ENCODE data around the gene STARD5. TPM values are rescaled to one million over a fixed set of nuclear protein-coding genes. Genes with fewer than 3 reads are reported as not detected.

The STARD5 gene
- total RNA-seq, 1 donor from 2014 or later = 17.9 TPM

- no peak for DNase-seq
Observed at GRCh38 chr15:81292523-81293001, 31.4 kb downstream of the STARD5 start.

DNA sequence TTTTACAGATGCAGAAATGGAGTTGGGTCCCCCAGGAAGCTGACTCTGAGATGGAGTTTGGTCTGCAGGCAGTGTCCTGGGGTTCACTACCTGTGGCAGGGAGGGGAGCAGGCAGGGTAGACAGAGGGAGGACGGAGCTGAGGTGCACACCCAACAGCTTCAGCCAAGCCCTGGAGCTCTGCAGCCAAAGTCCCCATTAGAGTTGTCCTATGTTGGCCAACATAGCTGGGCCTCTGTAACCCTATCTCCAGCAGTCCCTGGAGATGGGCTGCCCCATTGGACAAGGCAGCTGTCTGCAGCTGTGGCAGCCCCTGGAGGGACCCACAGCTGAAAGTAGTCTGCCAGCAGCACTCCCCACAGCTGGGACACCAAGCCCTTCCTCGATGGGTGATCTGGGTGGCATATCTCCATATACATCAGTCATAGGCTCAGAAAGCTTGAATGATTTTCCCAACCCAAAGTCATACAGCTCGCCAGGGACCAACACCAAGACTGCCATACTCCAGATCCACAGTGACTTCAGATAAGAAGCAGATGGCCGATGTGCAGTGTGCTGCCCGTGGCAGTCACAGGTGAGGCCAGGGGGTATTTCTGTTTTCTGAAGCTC is 31.9 kb downstream of the STARD5 start:
- DNase-seq = no peak

DNA sequence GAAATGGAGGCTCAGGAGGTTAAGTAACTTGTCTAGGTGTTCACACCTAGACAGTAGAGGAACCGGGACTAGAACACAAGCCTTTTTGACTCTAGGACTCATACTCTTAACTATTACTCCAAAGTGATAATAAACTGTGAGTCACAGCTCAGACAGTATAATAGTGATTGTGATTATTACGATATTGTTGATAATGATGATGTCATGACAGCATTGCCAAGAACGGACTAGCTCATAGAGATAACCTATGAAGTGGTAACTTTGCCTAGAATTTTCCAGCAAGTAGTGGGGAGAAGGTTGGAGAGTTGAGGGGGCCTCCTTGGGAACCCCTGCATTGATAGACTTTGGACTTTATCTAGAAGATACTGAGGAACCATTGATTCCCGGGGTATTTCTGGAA is 34.0 kb downstream of the STARD5 start:
- no peak for DNase-seq

- no peak for DNase-seq
Observed at GRCh38 chr15:81288616-81289015, 35.3 kb downstream of the STARD5 start.

DNA sequence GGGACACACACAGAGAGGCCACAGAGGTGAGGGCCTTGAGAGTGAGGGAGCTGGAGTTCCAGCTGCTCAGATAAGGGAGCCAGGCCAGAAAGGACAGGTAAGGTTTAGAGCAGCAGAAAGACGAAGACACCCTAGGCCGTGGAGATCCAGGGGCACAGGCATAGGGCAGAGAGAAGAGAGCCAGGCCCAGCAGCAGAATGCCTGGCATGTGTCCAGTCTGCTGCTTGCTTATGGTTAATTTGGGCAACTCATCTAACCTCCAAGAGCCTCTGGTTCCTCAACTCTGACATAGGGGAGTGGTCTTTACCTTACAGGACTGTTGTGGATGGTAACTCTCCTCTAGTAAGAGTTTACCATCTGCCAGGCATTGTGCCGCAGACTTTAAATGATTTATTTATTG is 35.9 kb downstream of the STARD5 start:
- no peak for DNase-seq

GRCh38 chr15:81286621-81287121 is 37.3 kb downstream of the STARD5 start:
- no peak for DNase-seq

GRCh38 chr15:81285461-81285860 is 38.5 kb downstream of the STARD5 start:
- no peak for DNase-seq

GRCh38 chr15:81284256-81285031 is 39.5 kb downstream of the STARD5 start:
- DNase-seq = no peak

DNA sequence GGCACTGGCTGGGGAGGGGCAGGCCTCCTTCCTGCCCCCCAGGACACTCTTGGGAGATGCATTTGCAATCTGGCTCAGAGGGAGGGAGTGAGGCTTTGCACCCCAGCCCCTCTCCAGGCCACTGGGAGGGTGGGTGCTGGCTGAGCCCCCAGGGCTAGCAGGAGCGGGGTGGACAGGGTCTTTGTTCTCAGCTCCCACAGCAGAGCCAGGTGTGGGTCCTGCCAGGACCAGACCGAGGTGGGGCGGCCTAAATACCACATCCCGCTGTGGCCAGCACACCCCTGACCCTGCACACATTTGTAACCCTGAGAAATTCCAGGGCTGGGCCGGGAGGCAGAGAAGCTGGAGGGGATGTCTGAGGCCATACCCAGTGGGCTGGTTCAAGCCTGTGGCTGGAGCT is 41.0 kb downstream of the STARD5 start:
- no peak for DNase-seq

GRCh38 chr15:81282606-81282895 is 41.4 kb downstream of the STARD5 start:
- no peak for DNase-seq

GRCh38 chr15:81281766-81282605 is 42.0 kb downstream of the STARD5 start:
- no peak for DNase-seq

DNA sequence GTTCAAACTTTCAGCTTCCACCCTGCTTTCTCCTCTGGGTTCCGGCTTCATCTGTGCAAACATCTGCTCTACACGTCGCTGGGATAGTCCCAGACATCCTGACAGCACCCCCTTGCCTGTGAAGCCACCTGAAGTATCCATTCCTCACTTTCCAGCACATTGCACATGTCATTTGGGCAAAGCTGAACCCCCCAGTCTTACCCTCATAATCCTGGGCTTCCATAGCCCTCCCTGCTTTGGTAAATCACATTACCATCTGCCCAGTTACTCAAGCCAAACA is 42.5 kb downstream of the STARD5 start:
- DNase-seq = no peak

DNA sequence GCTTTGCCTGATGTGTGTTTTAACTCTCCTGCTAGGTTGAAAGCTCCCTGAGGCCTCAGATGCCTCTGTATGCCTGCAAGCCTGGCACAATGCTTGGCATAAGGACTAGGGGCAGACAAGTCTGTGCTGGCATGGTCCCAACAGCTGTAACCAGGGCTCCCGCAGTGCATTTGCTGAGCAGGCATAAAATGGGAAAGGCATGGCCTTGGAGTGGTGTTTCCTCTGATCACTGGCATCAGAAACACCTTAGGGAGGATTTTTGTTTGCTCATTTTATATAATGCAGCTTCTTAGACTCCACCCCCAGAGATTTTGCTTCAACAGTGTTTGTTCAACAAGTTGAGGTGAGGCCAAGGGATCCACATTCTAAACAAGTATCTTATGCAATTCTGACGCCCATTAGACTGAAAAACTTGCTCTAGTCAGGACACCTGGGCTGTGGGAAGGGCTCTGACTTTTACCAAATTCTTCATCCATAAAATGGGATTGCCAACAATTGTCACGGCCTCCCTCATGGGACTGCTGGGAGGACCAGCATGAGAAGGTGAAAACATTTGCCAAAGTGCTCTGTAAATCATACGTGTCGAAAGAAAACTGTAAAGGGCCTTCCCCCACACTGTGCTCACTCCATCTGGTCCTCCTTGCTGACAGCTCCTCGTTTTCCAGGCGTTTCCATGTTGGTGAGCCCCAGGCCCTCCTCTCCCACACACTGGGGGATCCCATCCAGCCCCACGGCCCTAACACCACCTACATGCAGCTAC is 43.1 kb downstream of the STARD5 start:
- DNase-seq = peak; percentile 48

GRCh38 chr15:81279621-81280485 is 44.1 kb downstream of the STARD5 start:
- DNase-seq = no peak

DNA sequence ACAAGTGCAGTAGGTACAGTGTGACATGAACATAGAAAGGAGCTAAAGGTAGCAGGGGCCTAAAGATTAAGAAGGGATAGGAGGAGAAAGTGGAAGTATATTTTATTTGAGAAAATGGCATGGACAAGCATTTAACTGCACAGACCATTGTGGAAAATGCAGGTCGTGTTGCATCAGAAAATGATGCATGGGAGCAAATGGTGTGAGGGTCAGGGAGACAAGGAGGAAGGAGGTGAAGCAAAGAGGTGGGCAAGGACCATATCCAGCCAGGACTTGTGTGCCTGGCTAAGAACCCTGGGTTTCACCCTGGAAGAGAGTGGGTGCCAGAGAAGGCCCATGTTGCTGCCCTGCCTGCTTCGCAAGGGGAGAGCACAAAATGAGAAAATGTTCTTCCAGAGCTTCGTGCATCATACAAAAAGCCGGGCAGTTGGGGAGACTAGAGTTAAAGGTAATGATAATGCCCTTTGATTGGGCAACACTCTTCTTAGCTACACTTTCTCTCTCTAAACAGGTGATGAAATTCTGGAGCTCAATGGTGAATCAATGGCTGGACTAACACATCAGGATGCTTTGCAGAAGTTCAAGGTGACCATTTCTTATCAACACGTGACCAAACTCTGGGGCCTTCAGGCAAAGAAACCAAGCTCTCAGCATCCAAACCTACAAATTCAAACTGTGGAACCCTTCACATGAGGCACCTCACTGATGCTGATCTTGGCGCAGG is 45.5 kb downstream of the STARD5 start:
- DNase-seq = no peak

DNA sequence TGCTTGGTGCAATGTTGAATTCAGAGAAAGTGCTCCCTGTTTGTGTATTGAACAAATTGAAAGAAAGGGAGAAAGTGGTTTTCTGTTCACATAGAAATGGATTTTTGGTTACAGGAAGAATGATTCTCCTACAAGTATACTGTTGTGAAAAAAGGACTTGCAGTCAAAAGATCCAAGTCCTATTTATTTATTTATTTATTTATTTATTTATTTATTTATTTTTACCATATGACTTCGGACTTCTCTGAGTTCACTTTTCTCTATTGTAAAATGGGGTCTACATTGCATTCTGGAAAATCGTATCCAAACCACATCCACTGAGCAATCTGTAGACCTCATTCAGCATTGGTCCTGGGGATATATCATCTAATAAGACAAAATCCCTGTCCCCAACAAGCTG is 46.1 kb downstream of the STARD5 start:
- DNase-seq = no peak

DNA sequence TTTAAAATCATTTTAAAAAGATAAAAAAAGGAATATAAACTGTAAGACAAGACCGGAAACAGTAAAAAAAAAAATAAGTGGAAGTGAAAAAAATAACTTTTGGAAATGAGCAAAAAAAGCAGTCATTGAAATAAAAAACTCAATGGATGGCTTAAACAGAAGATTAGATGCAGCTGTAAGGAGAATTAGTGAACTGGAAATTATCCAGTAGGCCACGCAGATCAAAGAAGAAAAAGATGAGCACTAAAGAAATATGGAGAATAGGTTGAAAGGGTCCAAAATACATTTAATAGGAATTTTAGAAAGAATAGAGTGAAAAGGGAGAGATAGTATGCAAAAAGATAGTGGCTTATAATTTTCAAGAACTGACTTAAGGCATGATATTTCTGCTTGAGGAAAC is 47.0 kb downstream of the STARD5 start:
- DNase-seq = no peak

GRCh38 chr15:81275711-81276392 is 48.1 kb downstream of the STARD5 start:
- peak; percentile 90 for DNase-seq

GRCh38 chr15:81274931-81275707 is 48.8 kb downstream of the STARD5 start:
- DNase-seq = peak; percentile 89
